Kasumi-1 (cell line): ENCODE results near the gene REEP1.
"Not testable (repeated sequence)": the region's sequence is repeated elsewhere in the genome, so short reads cannot be mapped to it uniquely, and the experiment has no call there.

Source experiments
- DNase-seq, 2 experiments: peaks; one replicate each; lab custom pipeline; 2025; lab: John Stamatoyannopoulos, UW

The REEP1 gene

DNA sequence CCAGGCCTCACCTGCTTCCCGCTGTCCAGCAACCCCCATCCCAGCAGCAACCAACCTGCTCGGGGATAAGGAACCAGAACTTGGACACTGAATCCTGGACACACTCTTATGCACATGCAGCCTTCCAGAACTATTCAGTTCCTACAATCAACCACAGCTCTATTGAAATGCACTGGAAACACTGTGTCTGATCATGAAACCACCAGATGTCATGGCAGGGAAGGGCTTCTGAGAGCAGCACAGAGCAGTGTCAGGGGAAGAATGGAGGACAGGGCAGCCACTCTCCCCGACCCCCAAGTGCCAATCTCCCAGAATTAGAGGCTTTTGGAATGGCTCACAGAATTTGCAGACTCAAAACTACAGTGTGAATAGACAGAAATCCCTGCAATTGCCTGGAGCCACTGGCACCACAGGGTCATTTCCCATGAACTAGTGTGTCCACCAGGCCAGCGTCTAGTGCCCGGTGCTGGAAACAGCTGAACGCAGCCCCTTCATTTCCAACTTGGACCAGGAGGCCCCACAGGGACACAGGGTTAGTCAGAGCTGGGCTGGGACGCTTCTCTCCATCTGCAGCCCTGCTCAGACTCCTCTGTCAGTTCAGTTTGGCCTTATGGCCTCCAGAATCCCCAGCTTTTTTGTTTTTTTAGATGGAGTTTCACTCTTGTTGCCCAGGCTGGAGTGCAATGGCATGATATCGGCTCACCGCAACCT is 112.6 kb downstream of the REEP1 start:
- DNase-seq: no peak

DNA sequence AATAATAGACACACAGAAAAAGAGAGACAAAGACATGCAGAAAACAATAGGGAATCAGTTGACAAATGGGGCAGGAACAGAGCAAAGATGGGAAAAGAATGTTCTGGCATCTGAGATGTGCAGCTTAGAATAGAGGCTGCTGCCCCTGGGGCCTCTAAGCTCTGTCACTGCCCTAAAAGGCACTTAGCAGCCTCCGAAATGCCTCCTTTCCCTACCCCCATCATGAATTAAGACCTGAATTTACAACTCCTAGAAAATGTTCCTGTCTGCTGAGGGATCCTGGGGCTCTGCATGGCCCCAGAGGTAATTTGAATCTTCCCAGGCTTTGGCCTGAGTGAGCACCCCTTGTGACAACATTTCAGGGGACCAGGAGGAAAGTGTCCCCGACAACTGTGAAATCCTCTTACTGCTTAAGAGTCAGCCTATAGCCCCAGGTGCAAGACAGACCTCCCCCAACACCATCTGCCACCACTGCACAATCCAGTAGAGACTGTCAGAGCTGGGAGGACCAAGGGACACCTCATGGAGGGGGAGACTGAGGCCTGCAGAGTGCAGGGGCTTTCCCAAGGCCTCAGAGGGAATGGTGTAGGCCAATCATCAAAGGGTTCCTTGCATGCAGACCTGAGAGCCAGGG is 113.4 kb downstream of the REEP1 start:
- no peak for DNase-seq

DNA sequence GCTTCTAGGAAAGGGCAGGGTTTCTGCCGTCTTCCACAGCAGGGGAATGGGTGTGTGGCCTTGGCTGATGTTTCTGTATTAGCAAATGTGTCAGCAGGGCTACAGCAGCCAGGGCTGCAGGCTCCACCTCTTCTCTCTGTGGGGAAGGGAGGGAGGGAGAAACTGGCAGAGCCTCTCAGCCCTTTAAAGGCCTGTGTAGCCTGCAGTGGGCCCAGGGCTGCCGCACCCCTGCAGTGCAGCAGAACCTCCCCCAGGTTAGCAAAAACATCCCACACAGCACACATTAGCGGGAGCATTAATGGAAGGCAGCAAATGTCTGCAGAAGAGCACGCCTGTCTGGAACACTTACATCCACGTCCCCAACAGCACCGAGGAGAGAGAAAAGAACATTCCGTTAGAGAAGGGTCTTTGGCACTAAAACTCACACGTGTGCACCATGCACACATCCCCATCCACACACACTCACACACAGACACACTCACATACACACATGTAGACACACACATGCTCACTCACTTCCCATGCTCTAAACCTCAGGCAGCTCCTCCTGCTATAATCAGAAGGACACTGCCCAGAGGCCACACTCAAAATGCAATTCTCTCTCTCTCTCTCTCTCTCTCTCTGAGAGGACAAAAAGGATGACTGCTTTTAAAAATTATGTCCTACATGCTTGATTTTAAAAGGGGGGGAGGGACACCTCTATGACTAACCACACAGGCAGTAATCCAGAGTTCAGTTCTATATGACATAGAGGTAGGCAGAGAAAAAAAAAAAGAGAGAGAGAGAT is 114.1 kb downstream of the REEP1 start:
- DNase-seq: peak; percentile 12 to 36

DNA sequence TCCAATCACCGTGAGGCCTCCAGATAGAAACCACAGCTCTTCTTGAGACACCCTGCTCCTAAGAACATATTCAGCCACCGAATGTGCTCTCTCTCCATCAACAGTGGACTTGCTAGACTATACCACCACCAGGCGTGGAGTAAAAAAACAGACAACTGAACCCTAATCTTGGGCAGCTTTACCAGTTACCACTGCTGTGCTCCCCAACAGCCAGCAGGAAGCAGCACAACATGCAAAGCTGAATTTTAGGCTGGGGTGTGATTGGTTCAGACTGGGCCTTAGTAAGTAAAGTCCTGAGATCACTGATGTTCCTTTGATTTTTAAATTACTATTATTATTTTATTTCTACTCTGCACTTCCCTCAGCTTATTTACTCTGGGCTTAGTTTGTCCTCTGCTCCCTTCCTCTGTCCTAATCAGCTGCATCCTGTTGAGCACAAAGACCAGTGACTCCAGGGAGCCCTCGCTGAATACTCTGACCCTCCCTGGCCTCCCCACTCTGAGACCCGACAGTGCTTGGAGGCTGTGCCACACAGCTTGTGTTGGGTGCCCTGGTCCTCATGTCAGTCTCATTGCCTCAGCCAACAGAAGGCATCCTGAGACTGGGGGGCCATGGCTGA is 116.3 kb downstream of the REEP1 start:
- DNase-seq: peak; percentile 85 to 88

DNA sequence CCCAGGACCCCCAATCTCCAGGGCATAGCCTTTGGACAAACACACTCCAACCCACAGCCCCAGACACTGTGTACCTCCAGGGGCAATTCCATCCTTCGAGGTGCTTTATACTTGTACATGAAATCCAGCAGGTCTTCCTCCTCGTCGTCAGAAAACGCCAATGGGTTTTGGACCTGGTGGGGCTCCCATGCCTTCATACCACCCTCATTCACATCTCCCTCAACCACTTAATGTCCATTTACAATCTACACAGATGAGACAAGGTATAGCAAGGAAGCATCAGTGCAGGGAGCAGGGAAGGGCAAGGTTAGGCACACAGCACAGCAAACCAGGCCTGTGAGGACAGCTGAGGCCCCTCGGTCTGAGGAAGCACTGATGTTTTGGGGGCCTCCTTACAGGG is 117.5 kb downstream of the REEP1 start:
- DNase-seq: no peak

DNA sequence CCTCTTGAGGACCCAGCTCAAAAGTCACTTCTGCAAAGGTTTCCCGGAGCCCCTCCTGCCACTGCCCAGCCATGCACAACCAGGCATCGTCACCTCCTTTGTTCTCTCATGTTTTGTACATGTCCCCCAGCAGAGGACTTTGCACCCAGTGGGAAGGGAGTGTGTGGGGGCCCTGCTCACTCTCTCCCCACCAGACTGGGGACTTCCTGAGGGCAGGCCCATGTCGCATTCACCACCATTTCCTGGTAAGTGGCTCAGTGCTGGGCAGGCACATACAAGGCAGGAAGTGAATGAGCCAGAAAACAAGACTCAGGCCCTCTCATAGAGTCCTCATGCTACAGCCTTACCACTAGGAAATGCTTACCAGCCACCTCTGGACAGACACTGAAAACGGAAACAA is 119.3 kb downstream of the REEP1 start:
- DNase-seq: no peak

DNA sequence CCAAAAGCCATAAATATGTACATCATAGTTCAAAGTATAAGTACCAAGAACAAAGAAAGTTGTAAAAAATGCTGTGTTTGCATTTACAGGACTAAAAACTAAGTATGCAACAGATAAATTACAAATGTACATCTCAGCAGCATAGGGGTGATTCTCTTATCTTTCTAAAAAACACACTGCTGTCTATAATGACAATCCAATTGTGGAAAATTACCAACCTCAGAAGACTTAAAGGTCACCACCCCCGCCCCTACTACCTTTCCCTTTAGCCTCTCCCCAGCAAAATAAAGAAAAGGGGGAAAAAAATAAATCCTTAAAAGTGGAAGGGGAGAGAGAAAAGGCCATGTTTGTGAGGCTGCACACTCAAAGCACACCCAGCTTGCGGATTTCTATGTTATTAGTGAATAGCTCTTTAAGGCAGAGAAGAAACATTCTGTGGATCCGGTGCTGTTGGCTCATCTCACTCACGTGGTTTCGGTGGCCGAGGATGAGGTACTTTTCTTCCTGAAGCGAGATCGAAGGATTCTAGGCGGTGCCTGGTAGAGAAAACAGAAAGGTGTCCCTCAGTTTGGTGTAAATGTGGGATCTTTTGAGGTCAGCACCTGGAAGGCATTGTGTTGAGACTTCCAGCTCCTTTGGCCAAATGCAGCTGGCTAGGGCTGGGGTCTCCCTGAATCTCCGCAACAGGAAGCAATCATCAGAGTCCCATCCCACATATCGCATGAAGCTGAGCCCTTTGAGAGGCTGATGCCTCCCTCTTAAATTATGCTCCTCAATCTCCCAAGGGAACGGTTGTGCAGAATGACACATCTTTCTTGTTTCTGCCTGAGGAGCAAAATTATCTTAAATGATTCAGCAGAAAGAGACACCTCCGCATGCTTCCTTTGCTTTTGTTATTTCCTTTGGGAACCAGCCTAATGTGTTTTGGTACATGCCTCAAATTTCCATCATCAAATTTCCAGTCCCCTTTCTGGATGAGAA is 120.6 kb downstream of the REEP1 start:
- DNase-seq: no peak

DNA sequence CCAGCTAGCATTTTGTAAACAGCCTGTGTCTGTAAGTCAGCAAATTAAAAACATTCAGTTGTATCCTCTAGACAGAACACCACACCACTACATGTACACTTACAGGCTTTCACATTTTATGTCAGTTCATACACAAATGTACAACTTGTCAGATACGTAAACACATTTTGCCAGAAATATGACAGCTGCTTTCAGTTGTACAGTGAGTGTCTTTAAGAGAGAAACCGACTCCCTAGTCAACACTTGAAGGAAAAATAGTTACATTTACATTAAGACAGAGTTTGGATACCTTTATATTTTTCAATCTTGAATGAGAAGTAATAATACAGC is 123.0 kb downstream of the REEP1 start:
- DNase-seq: no peak

DNA sequence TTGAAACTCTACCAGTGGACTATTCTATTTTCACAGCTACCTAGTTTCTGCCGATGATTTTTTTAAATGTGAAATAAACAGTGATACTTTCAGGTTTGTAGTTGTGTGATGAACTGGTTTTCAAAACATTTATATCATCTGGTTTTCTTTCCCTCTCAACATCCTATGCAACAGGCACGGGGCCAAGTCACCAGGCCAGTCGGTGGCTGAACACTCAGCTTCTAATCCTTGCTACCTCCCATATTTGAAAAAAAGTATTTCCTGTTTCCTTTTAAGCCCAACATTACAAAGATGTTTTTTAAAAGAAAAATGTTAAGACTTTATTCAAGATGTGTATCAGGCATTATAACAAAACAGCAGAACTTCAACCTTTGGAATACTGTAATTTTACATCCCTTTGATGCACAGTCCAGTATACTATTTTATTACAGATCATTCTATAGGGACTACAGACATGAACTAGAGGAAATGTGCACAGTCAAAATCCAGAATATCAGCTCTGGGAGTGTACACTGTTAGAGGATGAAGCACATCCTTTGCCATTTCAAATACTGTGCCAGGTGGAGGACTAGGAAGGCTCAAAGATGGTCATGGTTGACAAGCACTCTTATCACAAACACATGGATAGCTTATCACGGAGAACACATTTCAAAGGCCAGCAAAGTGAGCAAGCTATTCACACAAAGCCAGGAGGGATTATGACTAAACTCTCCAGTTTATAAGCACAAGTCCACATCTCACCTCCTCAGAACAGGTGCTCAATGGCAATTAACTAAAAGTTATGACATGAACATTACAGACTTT is 123.5 kb downstream of the REEP1 start:
- no peak for DNase-seq

DNA sequence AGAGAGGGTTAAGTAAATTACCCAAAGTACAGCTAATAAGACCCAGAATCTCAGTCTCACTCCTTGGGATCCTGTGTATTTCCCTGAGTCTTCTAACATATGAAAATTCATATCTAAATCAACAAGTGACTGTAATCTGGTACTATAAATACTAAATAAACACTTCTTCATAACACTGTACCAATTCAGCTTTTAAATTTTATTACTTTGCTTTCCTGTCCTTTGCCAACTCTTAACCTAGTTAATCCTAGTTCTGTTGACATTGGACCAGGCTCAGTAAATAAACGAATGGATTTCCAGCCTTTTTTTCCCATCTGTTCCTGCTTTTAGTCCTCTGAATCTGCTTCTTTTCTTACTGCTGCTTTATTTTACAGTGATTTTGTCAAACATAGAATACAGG is 124.4 kb downstream of the REEP1 start:
- DNase-seq: no peak

DNA sequence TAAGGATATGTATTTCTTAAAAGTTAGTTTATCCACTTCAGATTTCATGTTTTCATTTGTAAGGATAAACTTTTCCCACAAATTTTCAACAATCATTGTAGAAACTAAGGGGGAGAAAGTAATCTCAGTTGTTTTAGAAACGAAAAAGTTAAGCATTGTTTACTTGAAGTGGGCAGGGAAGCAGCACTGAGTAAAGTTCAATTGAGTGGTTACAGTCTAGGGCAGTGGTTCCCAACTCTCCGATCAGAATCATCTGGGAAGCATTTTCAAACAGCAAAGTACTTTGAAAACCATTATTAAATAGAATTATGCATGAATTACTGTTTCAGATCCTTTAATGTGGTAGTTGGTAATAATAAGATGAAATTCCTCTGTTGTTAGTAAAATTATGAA is 125.6 kb downstream of the REEP1 start:
- no peak for DNase-seq

DNA sequence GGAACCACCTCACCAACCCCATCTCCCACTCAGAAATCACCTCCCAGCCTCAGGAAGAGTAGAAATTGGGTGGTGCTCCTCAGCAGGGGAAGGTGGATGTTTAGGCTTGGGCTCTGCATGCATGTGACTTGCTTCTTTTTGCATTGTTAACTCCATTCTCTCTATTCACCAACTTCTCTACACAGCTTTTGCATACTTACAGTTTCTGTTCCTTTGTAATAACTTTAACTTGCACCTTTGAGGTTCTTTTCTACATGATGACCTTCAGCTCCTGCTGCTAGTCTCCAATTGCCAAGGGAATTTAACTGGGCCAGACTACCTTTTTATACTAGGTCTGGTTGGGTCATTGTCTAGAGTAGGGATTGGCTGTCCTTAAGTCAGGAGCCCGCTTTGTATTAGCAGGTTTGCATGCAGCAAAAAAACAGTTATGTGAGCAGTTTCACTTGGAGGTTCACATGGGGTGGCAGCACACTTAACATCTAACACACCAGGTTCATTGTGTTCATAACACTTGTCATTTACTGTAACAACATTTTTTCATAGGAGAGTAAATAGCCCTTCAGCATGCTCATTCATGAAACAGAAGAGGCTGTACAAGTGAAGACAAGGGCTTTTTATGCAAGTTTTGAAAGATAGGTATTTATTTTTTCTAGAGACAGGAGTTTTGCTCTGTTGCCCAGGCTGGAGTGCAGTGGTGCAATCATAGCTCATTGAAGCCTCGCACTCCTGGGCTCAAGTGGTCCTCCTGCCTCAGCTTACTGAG is 126.2 kb downstream of the REEP1 start:
- no peak for DNase-seq

DNA sequence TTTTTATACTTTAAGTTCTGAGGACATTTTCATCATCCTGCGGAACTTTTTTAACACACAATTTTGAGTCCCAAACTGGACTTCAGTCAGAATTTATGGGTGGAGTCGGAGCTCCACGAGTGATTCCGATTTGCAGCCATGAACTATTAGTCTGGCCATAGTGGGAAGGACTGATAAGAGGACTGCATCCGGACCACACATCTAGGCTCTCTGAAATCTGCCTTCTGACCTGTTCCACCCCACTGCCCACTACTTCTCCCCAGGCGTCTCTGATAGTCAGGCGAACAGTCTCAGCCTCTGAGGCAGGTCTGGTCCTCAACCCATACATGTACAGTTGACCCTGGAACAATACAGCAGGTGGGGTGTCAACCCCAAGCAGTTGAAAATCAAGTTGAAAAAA is 133.0 kb downstream of the REEP1 start:
- DNase-seq: no peak

DNA sequence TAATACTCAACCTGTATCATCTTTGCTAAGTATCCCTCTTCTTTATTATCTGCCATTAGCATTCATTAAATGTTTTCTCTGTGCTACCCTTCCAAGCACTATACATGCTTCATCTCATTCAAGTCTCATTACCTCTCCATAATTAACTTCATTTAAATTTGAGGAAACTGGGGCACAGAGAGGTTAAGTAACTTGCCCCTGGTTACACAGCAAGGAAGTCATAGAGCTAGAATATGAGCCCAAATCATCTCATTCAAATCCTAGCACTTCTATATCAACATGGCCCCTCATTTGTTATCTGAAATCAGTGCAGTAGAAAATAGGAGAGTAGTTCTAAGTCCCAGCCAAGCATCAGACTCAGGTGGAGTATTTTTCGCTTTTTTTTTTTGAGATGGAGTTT is 133.8 kb downstream of the REEP1 start:
- DNase-seq: no peak

DNA sequence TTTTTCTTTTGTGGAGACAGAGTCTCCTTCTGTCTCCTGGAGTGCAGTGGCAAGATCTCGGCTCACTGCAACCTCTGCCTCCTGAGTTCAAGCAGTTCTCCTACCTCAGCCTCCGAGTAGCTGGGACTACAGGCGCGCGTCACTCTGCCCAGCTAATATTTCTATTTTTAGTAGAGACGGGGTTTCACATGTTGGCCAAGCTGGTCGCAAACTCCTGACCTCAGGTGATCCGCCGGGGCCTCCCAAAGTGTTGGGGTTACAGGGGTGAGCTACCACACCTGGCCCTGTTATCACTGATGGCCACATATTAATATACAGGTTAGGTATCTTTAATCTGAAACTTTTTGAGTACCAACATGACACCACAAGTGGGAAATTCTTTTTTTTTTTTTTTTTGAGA is 134.7 kb downstream of the REEP1 start:
- no peak for DNase-seq

DNA sequence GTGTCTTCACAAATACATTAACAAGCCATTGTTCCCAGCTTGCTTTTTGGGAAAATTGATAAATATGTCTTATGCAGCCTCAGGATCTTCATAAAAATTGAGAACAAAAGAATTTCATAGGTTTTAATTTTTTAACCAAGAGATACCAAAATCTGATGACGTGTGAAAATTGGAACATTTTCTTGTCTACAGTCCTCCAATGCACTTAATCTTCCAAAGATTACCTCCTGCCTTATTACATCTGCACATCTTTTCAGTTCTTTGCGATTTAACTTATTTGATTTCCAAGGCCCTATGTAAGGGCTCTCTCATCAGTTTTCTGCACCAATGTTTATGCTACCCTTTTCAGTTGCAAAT is 135.1 kb downstream of the REEP1 start:
- no peak for DNase-seq

DNA sequence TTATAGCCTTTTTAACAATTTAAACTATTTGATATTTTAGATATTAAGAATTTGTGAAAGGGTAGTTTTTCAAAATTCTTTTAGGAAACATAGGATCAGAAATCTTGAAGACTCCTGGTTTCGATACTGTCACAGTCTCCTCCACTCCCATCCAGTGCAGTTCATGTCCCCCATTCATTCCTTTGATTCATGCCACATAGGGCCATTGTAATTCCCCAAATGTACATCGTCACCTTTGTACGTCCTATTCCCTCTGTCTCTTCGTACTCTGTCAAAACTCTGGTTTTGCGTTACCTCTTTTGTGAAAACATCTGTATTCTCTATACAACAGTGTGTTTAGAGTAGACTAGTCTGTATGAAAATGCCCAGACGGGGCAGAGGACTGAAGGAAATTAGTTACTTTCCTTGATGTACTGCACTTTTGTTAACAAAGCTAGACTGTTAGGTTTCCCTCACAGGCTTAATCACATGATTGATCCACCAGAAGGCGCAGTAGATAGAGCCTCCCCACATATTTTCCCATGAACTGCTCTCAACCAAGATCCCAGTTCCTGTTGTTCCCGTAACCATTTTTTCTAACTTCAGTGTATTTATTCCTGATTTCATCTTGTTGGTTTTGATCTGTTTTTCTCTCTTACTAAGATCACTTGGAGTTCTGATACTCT is 135.6 kb downstream of the REEP1 start:
- no peak for DNase-seq

DNA sequence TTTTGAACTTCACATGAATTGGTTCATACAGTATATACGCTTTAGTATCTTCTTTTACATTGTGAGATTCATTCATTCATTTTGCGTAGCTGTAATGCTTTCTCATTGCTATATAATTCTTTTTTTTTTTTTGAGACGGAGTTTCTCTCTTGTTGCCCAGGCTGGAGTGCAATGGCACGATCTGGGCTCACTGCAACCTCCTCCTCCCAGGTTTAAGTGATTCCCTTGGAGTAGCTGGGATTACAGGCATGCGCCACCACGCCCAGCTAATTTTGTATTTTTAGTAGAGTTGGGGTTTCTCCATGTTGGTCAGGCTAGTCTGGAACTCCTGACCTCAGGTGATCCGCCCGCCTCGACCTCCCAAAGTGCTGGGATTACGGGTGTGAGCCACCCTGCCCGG is 136.9 kb downstream of the REEP1 start:
- not testable (repeated sequence) for DNase-seq

DNA sequence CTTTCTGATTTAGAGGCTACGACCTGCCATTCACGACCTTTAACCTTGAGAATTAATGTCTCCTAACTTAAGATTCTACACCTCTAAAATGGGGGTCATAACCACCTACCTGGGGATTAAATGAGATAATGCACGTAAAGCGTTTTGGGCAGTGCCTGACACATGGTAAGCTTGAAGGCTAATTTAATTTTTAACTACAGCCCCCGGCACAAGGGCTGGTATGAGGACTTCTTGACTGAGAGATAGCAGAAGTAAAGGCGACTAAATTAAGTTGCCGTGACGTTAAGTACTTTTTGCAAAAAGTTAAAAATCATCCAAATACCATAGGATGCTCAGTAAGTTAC is 137.6 kb downstream of the REEP1 start:
- DNase-seq: no peak
